GM08714 (cell line): Measurements from ENCODE around the gene MAD1L1.

Experiments used
- H3K4me3 ChIP-seq: fragments of 200-500 bp; sonication (Bioruptor generic); 2 replicates; pipeline ENCODE4 v1.5.1; 2014; ENCODE audit warnings: mild to moderate bottlenecking, low read length, inconsistent platforms
- ZNF274 ChIP-seq: IDR thresholded peaks from 2 replicates; pipeline ENCODE4 v1.6.1; 2012; ENCODE audit warnings: mild to moderate bottlenecking, low read depth, low read length

The MAD1L1 gene

DNA sequence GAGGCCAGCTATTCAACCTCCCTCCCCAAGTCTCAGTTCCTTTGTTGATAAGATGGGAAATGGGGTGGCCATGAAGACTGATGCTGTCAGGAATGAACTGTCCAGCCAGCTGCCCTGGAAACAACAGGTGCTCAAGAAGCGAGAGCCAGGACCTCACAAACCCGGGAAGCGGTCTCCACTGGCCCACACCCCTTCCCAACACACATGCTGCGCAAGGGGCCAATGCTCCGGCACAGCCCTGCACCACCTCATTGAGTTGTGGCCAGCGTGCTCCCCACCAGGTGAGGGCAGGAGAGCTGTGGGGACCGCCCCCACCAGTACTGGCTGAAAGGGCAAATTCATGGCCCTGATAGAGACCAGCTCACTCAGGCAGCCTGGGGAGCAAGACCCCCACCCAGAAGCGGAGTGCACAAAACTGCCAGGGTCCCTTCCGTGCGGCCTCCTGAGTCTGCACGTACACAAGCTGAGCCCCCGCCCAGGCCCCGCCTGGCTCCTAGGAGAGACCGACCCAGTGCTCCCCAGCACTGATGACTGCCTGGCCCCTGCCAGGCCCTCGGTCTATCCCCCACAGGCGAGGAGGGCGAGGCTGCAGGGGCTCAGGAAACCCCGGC is 216.6 kb downstream of the MAD1L1 start:
- H3K4me3 ChIP-seq, result no peak overlapping the region
- TF ChIP-seq ZNF274, result no peak

- H3K4me3 ChIP-seq, result no peak overlapping the region
- no peak for TF ChIP-seq ZNF274
Observed at GRCh38 chr7:2015251-2015871, 217.4 kb downstream of the MAD1L1 start.

- H3K4me3 ChIP-seq, result no peak overlapping the region
- no peak for TF ChIP-seq ZNF274
Observed at GRCh38 chr7:2014391-2015241, 218.1 kb downstream of the MAD1L1 start.

- no peak for TF ChIP-seq ZNF274
Observed at GRCh38 chr7:2013381-2014311, 219.1 kb downstream of the MAD1L1 start.

DNA sequence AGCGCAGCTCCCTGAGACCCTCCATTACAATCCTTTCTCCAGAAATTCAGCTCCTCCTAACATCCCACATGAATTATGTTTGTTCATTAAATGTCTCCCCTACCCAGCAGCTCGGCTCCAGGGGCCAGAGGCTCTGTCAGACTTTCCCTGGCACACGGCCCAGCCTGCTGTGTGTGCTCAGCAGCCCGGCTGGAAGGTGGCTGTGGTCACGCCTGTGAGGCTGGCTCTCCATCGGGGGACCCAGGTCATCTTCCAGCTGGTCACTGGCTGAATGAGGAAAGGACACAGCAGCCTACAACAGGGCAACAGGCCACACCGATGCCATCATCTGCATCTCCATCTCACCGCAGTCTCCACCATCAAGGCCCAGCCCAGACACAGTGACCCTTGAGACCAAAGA is 219.8 kb downstream of the MAD1L1 start:
- no peak for TF ChIP-seq ZNF274
- no peak overlapping the region for H3K4me3 ChIP-seq

More at GRCh38 chr7:2013381-2014311, 219.1 kb downstream of the MAD1L1 start:
- no peak overlapping the region for H3K4me3 ChIP-seq

GRCh38 chr7:2012044-2012900 is 220.5 kb downstream of the MAD1L1 start:
- H3K4me3 ChIP-seq, result no peak overlapping the region
- TF ChIP-seq ZNF274, result no peak

DNA sequence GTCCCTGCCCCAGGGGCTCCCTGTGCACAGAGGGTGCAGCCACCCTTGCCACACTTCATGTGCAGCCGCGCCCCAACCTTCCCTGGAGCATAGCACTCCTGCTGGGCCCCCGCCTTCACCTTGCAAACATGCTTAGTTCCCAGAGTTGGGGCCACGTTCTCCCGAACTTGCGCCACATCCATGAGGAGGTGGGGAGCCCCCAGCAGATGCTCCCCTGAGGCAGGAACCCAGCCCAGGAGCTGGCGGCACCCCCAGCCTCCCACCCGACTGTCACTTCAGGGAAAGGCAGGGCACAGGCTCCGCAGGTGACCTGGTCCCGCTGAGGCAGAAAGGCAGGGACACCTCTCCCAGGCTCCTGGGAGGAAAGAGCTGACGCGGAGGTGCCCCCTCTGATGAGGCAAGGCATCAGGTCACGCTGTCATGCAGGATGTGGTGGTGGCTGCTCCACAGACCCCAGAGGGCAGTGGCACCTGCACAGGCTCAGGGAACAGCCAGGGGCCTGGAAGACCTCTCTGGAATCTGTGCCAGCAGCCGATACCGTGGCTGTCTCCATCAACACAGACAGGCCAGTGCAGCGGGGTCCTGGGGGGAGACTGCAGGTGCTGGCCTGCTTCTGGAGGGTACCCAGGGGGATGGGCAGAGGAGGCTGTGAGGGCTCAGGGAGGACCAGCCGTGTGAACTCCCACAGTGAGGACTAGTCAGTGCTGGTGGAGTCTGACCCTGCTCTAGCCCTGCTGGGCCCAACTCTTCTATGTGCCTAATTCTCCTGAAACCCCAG is 221.3 kb downstream of the MAD1L1 start:
- no peak for TF ChIP-seq ZNF274

GRCh38 chr7:2010551-2011265 is 222.0 kb downstream of the MAD1L1 start:
- no peak overlapping the region for H3K4me3 ChIP-seq
- TF ChIP-seq ZNF274, result no peak

More for the DNA sequence above, 221.3 kb downstream of the MAD1L1 start:
- H3K4me3 ChIP-seq, result no peak overlapping the region

DNA sequence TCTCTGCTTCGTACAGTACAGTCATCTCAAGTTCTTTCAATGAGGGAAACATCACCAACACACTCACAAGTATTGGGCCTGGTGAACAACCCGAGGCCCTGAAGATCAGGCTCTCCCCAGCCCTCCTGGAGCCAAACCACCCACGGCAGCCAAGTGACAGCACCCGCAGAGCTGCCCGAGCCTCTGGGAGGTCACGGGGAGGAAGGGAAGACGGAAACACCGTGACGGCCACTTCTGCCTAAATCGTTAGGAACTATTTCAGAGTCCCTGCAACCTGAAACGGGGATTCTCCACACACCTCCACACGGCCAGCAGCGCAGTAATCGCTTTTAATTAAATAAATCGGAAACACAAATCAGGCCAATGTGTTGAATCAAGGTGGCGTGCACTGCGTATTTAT is 222.6 kb downstream of the MAD1L1 start:
- TF ChIP-seq ZNF274, result no peak
- no peak overlapping the region for H3K4me3 ChIP-seq

GRCh38 chr7:2009541-2010001 is 223.2 kb downstream of the MAD1L1 start:
- no peak for TF ChIP-seq ZNF274
- H3K4me3 ChIP-seq, result no peak overlapping the region

DNA sequence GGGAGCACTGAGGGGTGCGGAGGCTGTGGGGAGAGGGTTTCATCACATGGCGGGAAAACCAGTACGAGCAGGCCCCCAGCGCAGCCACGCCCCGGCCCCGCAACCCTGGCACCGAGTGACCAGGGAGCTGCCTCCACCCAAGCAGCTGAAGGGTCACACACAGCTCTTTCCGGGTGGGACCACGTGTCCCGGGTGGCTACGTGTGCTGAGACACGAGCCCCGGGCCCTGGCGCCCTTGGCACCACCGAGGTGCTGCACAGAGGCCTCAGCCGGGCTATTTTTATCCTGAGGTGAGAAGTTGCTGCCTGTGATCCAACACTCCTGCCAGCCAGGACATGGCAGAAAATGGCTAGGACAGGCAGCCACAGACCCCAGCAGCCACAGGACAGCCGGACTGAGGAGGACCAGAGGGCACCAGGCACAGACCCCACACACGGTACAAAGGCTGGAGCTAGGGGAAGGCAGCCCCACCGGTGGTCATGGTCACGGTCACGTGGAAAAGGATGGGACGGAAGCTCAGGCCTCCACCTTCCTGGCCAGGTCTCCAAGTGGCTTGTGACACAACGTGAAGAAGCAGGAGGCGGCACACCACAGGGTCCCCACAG is 223.7 kb downstream of the MAD1L1 start:
- TF ChIP-seq ZNF274, result no peak
- no peak overlapping the region for H3K4me3 ChIP-seq
